Chondrocyte (in vitro differentiated cells): ENCODE data around the gene KRT3. TPM values are rescaled to one million over a fixed set of nuclear protein-coding genes. Genes with fewer than 3 reads are reported as not detected.

ENCODE experiments used
- DNase-seq: peaks from one replicate; pipeline ENCODE4 v3.0.0; 2021; ENCODE audit warnings: mixed read lengths, low spot score
- H3K27ac Mint-ChIP-seq: one replicate; pipeline ENCODE4 v1.8.0; 2021; ENCODE audit warnings: mild to moderate bottlenecking, moderate library complexity, mixed read lengths; ENCODE audit not compliant: unreplicated experiment
- H3K27me3 Mint-ChIP-seq: 2 replicates; pipeline ENCODE4 v1.8.0; 2021; ENCODE audit warnings: low read depth, mixed read lengths
- H3K36me3 Mint-ChIP-seq: 2 replicates; pipeline ENCODE4 v1.8.0; 2021; ENCODE audit warnings: low read depth, mixed read lengths
- H3K4me1 Mint-ChIP-seq: 2 replicates; pipeline ENCODE4 v1.8.0; 2021; ENCODE audit warnings: low read depth, mild to moderate bottlenecking, mixed read lengths
- H3K4me3 Mint-ChIP-seq: one replicate; pipeline ENCODE4 v1.8.0; 2021; ENCODE audit warnings: mild to moderate bottlenecking, moderate library complexity, mixed read lengths; ENCODE audit not compliant: unreplicated experiment
- H3K9me3 Mint-ChIP-seq: 2 replicates; pipeline ENCODE4 v1.8.0; 2021; ENCODE audit warnings: low read depth, mixed read lengths
- total RNA-seq: library from RNA; stranded (reverse); gene quantifications from 3 replicates; pipeline ENCODE4 v1.2.1, GENCODE V29; 2021
- TF ChIP-seq, protein P1 (sequence below): fragments of 200-600 bp; sonication (generic); IDR thresholded peaks from 2 replicates; pipeline ENCODE4 v1.5.0; 2021; ENCODE audit warnings: antibody characterized with exemption, mild to moderate bottlenecking, moderate library complexity

Gene KRT3
- total RNA-seq, 1 donor from 2014 or later, result not detected

DNA sequence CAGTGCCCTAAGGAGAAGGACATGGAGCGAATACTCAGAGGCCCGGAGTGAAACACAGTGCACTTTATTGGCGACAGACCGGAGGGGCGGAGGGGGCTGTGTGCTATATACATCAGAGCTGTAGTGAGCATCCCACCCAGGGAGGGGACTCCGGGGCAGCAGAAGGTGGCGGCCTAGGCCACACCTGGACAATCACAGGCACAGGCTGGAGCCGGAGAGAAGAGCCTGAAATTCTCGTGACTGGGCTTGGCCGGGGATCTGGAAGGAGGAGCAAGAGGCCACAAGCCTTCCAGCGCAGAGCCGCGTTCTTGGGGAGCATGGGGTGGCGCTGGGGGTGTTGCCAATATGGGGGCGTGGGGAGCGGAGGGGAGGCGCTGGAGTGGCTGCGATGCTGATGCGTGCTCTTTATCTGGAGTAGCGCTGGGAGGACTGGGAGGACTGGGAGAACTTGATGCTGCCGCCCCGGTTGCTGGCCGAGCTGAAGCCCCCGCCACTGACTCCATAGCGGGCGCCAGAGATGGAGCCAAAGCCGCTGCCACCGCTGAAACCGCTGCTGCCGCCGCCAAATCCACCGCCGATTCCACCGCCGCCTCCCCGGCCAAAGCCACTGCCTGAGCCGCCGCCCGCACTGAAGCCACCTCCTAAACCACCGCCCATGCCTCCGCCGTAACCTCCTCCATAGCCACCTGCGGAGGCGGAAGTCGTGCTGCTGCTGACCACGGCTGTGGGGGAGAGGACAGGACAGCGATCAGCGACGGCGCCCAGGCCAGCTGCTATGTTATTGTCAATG is 6.1 kb downstream of the KRT3 start:
- DNase-seq, result no peak
- Mint-ChIP-seq H3K4me3 (no peak overlapping the region), H3K36me3 (no peaks in the 10 kb centered on the region), H3K27ac (no peak overlapping the region), H3K9me3 (peaks cover 2% of the 10 kb centered on the region), H3K27me3 (peaks cover 52% of the 10 kb centered on the region), H3K4me1 (no peaks in the 10 kb centered on the region)
- TF ChIP-seq, protein P1, sequence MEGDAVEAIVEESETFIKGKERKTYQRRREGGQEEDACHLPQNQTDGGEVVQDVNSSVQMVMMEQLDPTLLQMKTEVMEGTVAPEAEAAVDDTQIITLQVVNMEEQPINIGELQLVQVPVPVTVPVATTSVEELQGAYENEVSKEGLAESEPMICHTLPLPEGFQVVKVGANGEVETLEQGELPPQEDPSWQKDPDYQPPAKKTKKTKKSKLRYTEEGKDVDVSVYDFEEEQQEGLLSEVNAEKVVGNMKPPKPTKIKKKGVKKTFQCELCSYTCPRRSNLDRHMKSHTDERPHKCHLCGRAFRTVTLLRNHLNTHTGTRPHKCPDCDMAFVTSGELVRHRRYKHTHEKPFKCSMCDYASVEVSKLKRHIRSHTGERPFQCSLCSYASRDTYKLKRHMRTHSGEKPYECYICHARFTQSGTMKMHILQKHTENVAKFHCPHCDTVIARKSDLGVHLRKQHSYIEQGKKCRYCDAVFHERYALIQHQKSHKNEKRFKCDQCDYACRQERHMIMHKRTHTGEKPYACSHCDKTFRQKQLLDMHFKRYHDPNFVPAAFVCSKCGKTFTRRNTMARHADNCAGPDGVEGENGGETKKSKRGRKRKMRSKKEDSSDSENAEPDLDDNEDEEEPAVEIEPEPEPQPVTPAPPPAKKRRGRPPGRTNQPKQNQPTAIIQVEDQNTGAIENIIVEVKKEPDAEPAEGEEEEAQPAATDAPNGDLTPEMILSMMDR, result no peak

DNA sequence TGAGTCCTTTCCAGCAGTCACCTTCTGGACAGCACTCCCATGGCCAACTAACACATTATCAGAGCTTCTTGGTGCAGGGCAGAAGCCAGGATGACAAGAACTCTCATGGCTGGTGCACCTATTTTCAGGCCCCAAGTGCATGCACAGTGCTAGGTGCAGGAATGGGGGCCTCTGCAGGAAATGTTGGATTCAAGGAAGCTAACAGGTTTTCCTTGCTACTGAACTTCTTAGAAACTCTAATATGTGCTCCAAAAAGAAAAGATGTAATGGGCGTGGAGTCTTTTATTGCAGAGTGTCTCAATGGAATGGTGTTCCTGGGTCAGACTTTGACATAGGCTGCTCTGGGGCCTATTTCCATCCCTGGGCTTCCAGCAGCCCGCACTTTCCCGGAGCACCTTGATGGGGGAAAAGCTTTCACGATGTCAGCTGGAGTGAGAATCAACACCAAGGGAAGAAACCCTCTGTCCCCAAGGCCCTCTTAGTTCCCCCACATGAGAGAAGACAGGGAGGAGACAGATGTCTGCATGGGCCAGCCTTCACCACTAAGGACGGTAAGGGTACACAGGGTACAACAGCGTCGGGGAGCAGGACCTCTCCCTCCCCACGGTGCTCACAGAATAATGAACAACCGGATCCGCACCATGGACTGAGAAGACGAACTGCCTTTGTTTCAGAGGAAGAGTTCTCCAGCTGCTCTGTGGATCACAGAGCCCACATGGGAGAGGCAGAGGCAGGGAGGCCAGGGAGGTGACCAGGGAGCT is 6.9 kb downstream of the KRT3 start:
- H3K36me3 Mint-ChIP-seq, result no peaks in the 10 kb centered on the region
- peaks cover 2% of the 10 kb centered on the region for H3K9me3 Mint-ChIP-seq
- peaks cover 50% of the 10 kb centered on the region for H3K27me3 Mint-ChIP-seq
- no peaks in the 10 kb centered on the region for H3K4me1 Mint-ChIP-seq
- no peak overlapping the region for H3K4me3 Mint-ChIP-seq
- H3K27ac Mint-ChIP-seq, result no peak overlapping the region
- TF ChIP-seq, protein P1, result no peak
- DNase-seq, result no peak

DNA sequence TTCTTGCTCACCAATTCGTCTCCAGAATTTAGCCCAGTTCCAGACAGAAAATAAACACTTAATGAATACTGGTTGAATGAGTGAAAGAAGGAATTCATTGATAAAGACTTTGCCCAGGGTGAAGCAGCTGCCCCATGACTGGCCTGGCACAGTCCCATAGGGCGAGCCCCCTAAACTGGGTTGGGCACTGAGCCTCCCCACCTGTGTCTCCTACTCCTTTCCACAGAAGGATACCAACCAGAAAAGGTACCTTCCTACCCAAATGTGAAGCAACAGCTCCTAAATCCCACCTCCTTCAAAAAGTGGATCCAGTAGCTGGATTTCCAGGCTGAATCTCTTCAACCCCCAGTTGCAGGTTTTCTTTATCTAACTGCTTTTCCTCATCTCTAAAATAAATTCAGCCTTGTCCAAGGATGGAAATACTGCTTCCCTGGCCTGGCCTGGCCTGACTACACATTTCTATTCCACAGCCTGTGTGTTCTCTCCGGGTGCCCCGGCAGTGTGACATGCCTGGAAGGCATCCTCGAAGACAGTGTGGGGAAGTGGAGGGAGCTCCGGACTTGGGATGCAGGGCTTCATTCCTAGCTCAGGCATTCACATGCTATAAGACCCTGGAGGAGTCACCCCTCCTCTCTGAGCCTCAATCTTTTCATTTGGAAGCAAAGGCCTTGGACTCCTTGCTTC is 7.6 kb downstream of the KRT3 start:
- DNase-seq, result no peak
- Mint-ChIP-seq H3K27ac (no peak overlapping the region), H3K36me3 (no peaks in the 10 kb centered on the region), H3K4me3 (no peak overlapping the region), H3K9me3 (peaks cover 2% of the 10 kb centered on the region), H3K27me3 (peaks cover 51% of the 10 kb centered on the region), H3K4me1 (no peaks in the 10 kb centered on the region)
- TF ChIP-seq, protein P1, result no peak

DNA sequence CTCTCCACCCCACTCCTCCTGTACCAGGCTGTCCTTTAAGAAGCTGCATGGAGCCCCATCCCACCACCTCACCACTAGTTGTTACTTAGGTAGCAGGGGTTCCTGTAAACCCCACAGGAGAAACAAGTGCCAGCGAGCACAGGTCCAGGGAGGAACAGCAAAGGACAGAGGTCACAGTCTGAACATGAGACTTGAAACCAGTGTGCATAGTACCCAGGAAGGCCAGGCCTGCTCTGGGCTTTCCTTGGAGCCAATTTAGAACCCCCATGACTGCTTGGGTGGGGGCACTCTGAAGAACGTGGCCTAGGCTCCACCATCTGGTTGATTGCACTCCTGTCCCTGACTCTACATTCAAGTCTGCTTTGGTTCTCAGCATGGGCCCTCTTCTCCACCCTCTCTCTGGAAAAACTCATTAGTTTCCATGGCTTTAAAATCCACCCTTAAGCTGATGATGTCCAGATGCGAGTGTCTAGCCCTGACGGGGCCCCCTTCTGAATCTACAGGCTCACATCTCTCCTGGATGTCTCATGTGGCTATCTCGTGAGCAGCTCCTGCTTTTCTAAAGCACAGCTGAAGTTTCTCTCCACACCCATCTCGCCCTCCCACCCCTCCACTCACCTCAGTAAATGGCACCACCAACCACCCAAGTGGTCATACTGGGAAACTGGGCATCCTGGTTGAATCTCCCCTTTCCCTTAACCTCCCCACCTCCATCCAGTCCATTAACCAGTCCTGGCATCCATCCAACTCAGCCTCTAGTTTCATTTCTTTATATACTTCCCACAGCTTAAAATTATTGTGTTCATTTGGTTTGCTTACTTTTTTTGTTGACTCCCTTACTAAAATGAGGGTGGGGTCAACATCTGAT is 8.4 kb downstream of the KRT3 start:
- no peaks in the 10 kb centered on the region for H3K4me1 Mint-ChIP-seq
- H3K36me3 Mint-ChIP-seq, result no peaks in the 10 kb centered on the region
- H3K4me3 Mint-ChIP-seq, result no peak overlapping the region
- DNase-seq, result no peak
- H3K27ac Mint-ChIP-seq, result no peak overlapping the region
- peaks cover 2% of the 10 kb centered on the region for H3K9me3 Mint-ChIP-seq
- TF ChIP-seq, protein P1, result no peak
- H3K27me3 Mint-ChIP-seq, result peaks cover 50% of the 10 kb centered on the region
